Right hindlimb (tissue), 1 donor: ENCODE results near the gene WDFY2.
"Not testable (repeated sequence)": the region's sequence is repeated elsewhere in the genome, so short reads cannot be mapped to it uniquely, and the experiment has no call there.

Experiments
- DNase-seq: peaks from one replicate; pipeline ENCODE4 v3.0.0-alpha.2; 2018

The WDFY2 gene

GRCh38 chr13:51564671-51565070 is 19.6 kb upstream of the WDFY2 start:
- no peak for DNase-seq

- DNase-seq = not testable (repeated sequence)
These were observed 15.3 kb upstream of the WDFY2 start for GRCh38 chr13:51569001-51569400.

- no peak for DNase-seq
These were observed 7.5 kb upstream of the WDFY2 start for GRCh38 chr13:51576754-51577153.

GRCh38 chr13:51577690-51578089 is 6.6 kb upstream of the WDFY2 start:
- no peak for DNase-seq

- DNase-seq = no peak
These were observed 4.6 kb upstream of the WDFY2 start for GRCh38 chr13:51579676-51580075.

GRCh38 chr13:51581148-51581820 is 3.0 kb upstream of the WDFY2 start:
- DNase-seq = no peak

- DNase-seq = no peak
These were observed 790 bp upstream of the WDFY2 start for GRCh38 chr13:51583469-51583874.

- no peak for DNase-seq
These were observed 740 bp downstream of the WDFY2 start for GRCh38 chr13:51584731-51585672.

GRCh38 chr13:51585696-51586095 is 1.4 kb downstream of the WDFY2 start:
- no peak for DNase-seq

- no peak for DNase-seq
These were observed 3.1 kb downstream of the WDFY2 start for GRCh38 chr13:51587372-51587771.

- no peak for DNase-seq
These were observed 4.2 kb downstream of the WDFY2 start for GRCh38 chr13:51588406-51588949.

GRCh38 chr13:51589793-51590192 is 5.5 kb downstream of the WDFY2 start:
- DNase-seq = no peak

- DNase-seq = no peak
These were observed 6.1 kb downstream of the WDFY2 start for GRCh38 chr13:51590231-51590970.

- no peak for DNase-seq
These were observed 6.8 kb downstream of the WDFY2 start for GRCh38 chr13:51590971-51591627.

- not testable (repeated sequence) for DNase-seq
These were observed 7.7 kb downstream of the WDFY2 start for GRCh38 chr13:51591938-51592337.

GRCh38 chr13:51594432-51594831 is 10.2 kb downstream of the WDFY2 start:
- no peak for DNase-seq

- no peak for DNase-seq
These were observed 11.2 kb downstream of the WDFY2 start for GRCh38 chr13:51595416-51595815.

GRCh38 chr13:51596541-51596940 is 12.3 kb downstream of the WDFY2 start:
- DNase-seq = no peak

GRCh38 chr13:51599444-51600176 is 15.3 kb downstream of the WDFY2 start:
- no peak for DNase-seq

GRCh38 chr13:51600703-51601102 is 16.4 kb downstream of the WDFY2 start:
- DNase-seq = no peak
